Lung (tissue), 12 donors: ENCODE data around the gene RAB34. TPM values are rescaled to one million over a fixed set of nuclear protein-coding genes. Genes with fewer than 3 reads are reported as not detected.

Source experiments
- ATAC-seq: fragments of 200-7000 bp; cut with Tn5 transposase; one replicate; pipeline ENCODE4 v1.9.1; 2020; ENCODE audit warnings: moderate number of reproducible peaks; ENCODE audit not compliant: insufficient read depth, low FRiP score
- DNase-seq, 3 donors: peaks; one replicate each; pipeline ENCODE4 v3.0.0-alpha.2; 2013 to 2017
- H3K27ac ChIP-seq, 2 donors: one replicate each; pipeline ENCODE4 v1.5.1; 2013; ENCODE audit warnings: mild to moderate bottlenecking in 2 of 2, moderate library complexity in 2 of 2, control low read depth in 1 of 2, inconsistent platforms in 1 of 2, low read depth in 1 of 2, low read length in 1 of 2
- H3K27me3 ChIP-seq, 3 donors: one replicate each; pipeline ENCODE4 v1.5.1; 2013; ENCODE audit warnings: low read length in 2 of 3; ENCODE audit not compliant: control insufficient read depth in 3 of 3, insufficient read depth in 3 of 3
- H3K36me3 ChIP-seq, 4 donors: one replicate each; pipeline ENCODE4 v1.5.1; 2013; ENCODE audit warnings: low read length in 4 of 4, mild to moderate bottlenecking in 1 of 4, moderate library complexity in 1 of 4; ENCODE audit not compliant: control insufficient read depth in 4 of 4, insufficient read depth in 4 of 4
- H3K4me1 ChIP-seq, 5 donors: one replicate each; pipeline ENCODE4 v1.5.1; 2013; ENCODE audit warnings: low read length in 5 of 5, mild to moderate bottlenecking in 2 of 5, moderate library complexity in 1 of 5; ENCODE audit not compliant: control insufficient read depth in 5 of 5, insufficient read depth in 5 of 5
- H3K4me3 ChIP-seq: one replicate; pipeline ENCODE4 v1.5.1; 2013; ENCODE audit warnings: mild to moderate bottlenecking, control low read depth, moderate library complexity
- H3K9ac ChIP-seq, 2 donors: one replicate each; pipeline ENCODE4 v1.5.1; 2013; ENCODE audit warnings: low read length in 2 of 2, control low read depth in 1 of 2; ENCODE audit not compliant: insufficient read depth in 1 of 2
- H3K9me3 ChIP-seq, 4 donors: one replicate each; pipeline ENCODE4 v1.5.1; 2013; ENCODE audit warnings: low read length in 3 of 4, mild to moderate bottlenecking in 1 of 4, moderate library complexity in 1 of 4; ENCODE audit not compliant: control insufficient read depth in 4 of 4, insufficient read depth in 3 of 4
- CTCF ChIP-seq: IDR thresholded peaks from 2 replicates; pipeline ENCODE4 v1.5.1; 2012; ENCODE audit warnings: mild to moderate bottlenecking; ENCODE audit errors: control extremely low read depth, extremely low read depth
- WGBS, 2 donors: extraction: QIAGEN DNeasy Blood & Tissue Kit; methylation state at CpG; one replicate each; pipeline ENCODE4 v1.1.7; 2013; 5-methylcytosine and 5-hydroxymethylcytosine counted together
- polyA plus RNA-seq, 2 donors: library from polyadenylated mRNA; stranded (reverse); fragments of 200-250 nt; gene quantifications; one replicate each; pipeline ENCODE4 v1.2.1, GENCODE V29; 2013
- total RNA-seq, 2 donors: library from RNA; depleted of rRNA in 1 of 2; stranded (reverse); fragments of >200 nt in 1 of 2; gene quantifications; one replicate each; pipeline ENCODE4 v1.2.1, GENCODE V29; 2014 to 2021
- donor health status: control.
- donor health status: control.
- donor health status: Bipolar disorder and iron deficiency.
- donor health status: healthy.
- donor health status: DM: yes; HTN: yes; CAD: no.

RAB34 gene
- total and polyA plus RNA-seq, 4 donors, result 77.8 to 103 (median 97.2) TPM

GRCh38 chr17:28751600-28752366 lies 34.1 kb upstream of the RAB34 start:
- H3K9ac ChIP-seq, result no peak overlapping the region
- no peak overlapping the region for H3K27ac ChIP-seq
- H3K27me3 ChIP-seq, result no peaks in the 10 kb centered on the region
- WGBS, 2 donors, result 95% methylated on average over 10 of the region's 10 CpGs
- H3K4me3 ChIP-seq, result no peak overlapping the region
- no peak for TF ChIP-seq CTCF
- no peaks in the 10 kb centered on the region for H3K9me3 ChIP-seq
- peaks cover 0 to 41% (median 26%) of the 10 kb centered on the region in 4 donors for H3K36me3 ChIP-seq
- ATAC-seq, result no peak
- DNase-seq, result no peak
- H3K4me1 ChIP-seq, result peaks cover 0 to 27% (median 9%) of the 10 kb centered on the region in 5 donors

- TF ChIP-seq CTCF, result peak; percentile 100
- Histone ChIP-seq H3K27me3 (no peaks in the 10 kb centered on the region), H3K9ac (peak overlapping the region in 1 of 2 donors; percentile 2), H3K4me1 (peaks cover 0 to 37% (median 16%) of the 10 kb centered on the region in 5 donors), H3K4me3 (no peak overlapping the region), H3K27ac (no peak overlapping the region), H3K36me3 (peaks cover 0 to 44% (median 25%) of the 10 kb centered on the region in 4 donors), H3K9me3 (no peaks in the 10 kb centered on the region)
- WGBS, 2 donors, result 39 to 45% methylated on average over 20 of the region's 20 CpGs
- DNase-seq, result peak; percentile 92 to 94 (median 93)
- ATAC-seq, result peak; percentile 75
Observed at GRCh38 chr17:28750178-28751047, 32.7 kb upstream of the RAB34 start.

- H3K27ac ChIP-seq, result peak overlapping the region in 1 of 2 donors; percentile 43
- H3K4me3 ChIP-seq, result no peak overlapping the region
- H3K9ac ChIP-seq, result no peak overlapping the region
- TF ChIP-seq CTCF, result no peak
- no peaks in the 10 kb centered on the region for H3K9me3 ChIP-seq
- DNase-seq (no peak), ATAC-seq (no peak)
- H3K36me3 ChIP-seq, result peaks cover 0 to 44% (median 25%) of the 10 kb centered on the region in 4 donors
- H3K27me3 ChIP-seq, result no peaks in the 10 kb centered on the region
- H3K4me1 ChIP-seq, result peaks cover 0 to 37% (median 16%) of the 10 kb centered on the region in 5 donors
- WGBS, 2 donors, result 54 to 65% methylated on average over 10 to 11 of the region's 11 CpGs
Observed at GRCh38 chr17:28749516-28750177, 32.0 kb upstream of the RAB34 start.
